HG03457 (cell line): ENCODE data around the gene DISP3.

Source experiments
- ATAC-seq: cut with Tn5 transposase; IDR thresholded peaks from one replicate; pipeline ENCODE4 v1.9.1; 2021; ENCODE audit warnings: moderate number of reproducible peaks; ENCODE audit not compliant: unreplicated experiment

The DISP3 gene

DNA sequence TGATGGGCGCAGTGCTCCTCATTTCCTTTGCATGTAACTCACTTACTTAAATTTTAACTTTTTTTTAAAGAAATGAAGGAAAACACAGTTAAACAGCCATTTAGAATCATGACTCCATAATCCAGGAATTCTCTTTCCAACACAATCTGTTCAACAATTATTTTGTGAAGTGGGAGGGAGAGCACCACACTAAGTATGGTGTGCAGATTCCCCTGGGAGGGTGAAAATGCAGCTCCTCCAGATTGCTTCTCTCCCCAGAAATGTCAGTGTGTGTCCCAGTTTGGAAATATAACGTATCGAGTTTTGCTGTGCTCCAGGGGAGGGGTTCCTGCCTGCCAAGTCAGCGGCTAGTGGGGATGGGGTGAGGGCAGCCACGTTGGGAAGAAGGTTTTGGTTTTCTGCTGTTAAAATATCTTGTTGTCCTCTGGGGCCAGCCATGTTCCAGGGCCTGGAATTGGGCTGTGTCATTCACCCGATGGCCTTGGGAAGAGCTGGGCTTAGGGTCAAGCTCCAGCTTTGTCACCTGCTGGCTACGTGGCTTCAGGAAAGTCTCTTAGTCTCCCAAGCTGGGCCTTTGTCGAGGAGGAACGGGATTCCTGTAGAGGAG is 17.3 kb upstream of the DISP3 start:
- ATAC-seq, result no peak

DNA sequence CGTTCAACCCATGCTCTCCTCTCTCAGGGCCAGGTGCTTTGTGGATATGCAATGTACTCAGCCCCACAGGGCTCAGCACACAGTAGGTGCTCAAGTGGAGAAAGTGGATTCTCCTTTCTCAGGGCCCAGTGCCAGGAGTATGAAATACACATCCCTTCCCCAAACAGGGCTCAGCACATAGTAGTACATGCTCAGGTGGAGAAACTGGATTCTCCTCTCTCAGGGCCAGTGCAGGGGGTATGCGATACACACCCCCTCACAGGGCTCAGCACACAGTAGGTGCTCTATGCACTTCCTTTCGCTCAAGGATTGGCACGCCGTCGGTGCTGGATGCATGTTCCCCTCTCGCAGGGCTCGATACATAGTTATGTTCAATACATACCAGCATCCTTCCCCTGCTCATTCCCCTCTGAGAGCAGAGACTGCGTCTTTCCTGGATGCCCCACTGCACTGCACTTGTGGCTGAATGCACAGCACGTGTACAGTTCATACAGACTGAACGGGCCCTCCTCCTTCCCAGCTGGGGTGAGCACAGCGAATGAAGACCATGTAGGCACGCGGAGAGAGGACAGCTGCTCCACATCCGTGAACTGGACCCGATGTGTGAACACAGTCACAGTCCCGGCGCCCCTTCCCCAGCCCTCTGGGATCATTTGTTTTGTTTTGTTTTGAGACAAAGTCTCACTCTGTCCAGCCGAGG is 16.6 kb upstream of the DISP3 start:
- no peak for ATAC-seq

DNA sequence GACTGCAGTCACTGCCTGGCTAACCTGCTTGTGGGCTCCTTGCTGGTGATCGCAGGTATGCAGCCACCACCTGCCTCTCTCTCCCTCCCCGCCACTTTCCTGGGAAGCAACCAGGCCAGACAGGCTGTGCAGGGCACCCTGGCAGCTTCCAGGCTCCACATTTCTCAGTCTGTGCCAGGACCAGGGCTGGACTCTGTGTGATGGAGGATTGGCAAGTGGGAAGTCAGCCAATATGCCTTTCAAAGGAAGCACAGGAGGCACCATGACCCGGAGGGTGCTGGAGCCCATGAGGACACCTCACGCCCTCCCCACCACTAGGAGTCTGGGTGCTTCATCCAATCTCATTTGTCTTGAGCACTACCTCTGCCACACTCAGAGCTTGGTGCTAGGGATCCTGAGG is 15.8 kb upstream of the DISP3 start:
- no peak for ATAC-seq

DNA sequence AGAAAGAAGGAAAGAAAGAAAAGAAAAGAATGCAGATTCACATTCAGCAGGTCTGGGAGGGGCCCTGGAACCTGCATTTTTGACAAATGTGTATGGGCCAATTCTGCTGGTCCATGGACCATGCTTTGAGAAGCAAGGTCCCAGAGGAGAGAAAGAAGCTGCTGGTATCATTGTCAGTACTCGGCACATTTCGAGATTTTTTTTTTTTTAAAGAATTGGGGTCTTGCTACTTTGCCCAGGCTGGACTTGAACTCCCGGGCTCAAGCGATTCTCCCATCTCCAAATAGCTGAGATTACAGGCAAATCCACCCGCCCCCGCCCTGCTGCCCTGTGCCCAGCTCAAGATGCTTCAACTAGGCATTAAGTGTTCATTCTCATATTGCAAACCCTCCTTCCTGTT is 13.6 kb upstream of the DISP3 start:
- no peak for ATAC-seq

GRCh38 chr1:11466416-11466815 is 12.5 kb upstream of the DISP3 start:
- no peak for ATAC-seq

GRCh38 chr1:11468878-11469277 is 10.1 kb upstream of the DISP3 start:
- no peak for ATAC-seq

GRCh38 chr1:11470912-11471311 is 8.0 kb upstream of the DISP3 start:
- no peak for ATAC-seq

GRCh38 chr1:11471473-11471872 is 7.5 kb upstream of the DISP3 start:
- no peak for ATAC-seq

GRCh38 chr1:11472284-11472683 is 6.7 kb upstream of the DISP3 start:
- no peak for ATAC-seq

GRCh38 chr1:11472741-11473140 is 6.2 kb upstream of the DISP3 start:
- ATAC-seq, result no peak

DNA sequence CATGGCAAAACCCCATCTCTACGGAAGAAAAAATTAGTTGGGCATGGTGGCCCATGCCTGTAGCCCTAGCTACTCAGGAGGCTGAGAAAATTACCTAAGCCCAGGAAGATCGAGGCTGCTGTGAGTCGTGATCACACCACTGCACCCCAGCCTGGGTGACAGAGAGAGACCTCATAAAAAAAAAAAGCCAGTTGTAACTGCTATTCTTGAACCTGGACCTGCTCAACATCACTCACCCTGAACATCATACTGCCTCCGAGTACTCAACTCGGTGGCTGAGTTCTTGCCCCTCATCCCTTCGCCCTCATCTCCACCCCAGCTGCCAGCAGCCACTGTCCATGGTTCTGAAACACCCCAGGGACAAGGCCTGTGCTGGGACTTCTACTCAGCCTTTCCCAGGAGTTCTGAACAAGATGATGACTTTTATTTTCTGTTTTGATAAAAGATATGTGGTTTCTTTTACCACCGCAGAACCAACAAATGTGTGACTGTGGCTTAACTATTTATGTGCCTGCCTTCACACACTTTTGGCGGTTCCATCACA is 5.4 kb upstream of the DISP3 start:
- ATAC-seq, result no peak

GRCh38 chr1:11474826-11475225 is 4.1 kb upstream of the DISP3 start:
- no peak for ATAC-seq

DNA sequence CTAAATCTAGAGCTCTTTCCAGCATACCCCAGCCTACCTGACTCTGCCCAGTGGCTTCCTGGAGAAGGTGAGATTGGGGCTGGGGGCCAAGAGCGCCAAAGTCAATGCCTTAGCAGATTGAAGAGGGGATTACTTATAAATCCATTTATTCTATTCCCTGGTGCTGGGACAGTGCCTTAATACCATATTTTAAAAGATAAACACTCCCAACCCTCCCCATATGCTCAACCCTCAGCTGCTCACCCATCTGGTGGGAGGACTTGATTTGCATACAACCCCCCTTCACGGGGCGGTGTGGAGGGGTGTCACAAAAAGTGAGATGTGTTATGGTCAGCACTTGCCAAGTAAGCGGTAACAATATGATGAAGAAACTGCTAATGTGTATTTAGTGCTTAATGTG is 3.2 kb upstream of the DISP3 start:
- no peak for ATAC-seq

DNA sequence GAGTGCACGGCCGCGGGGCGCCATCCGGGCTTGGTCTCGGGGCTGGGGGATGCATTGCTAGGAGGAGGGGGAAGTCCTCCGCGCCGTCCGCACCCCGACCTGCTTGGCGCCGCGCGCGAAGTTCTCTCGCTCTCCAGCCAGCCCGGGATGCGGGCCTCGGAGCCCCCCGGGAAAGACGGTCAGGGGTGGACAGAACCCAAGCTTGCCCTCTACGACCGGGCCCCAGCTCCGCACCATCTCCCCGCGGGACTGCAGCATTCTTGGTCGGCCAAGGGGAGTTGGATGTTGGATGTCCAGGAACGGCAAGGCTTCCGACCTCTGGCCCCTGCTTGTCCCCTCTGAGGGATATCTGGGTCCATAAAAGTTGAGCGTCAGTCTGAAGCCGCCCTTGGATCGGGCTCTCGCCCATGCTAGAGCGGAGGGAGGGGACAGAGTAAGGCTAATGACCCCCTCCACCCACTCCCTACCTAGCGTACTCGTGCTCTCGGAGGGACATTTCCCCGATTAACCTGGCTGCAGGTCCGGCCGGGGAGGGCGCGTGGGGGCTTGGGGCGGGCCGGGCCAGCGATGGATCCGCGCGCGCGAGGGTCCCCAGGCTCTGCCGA is 522 bp downstream of the DISP3 start:
- no peak for ATAC-seq

GRCh38 chr1:11481019-11481418 is 2.1 kb downstream of the DISP3 start:
- ATAC-seq, result no peak

- ATAC-seq, result no peak
Measured at GRCh38 chr1:11482198-11482597, 3.2 kb downstream of the DISP3 start.

DNA sequence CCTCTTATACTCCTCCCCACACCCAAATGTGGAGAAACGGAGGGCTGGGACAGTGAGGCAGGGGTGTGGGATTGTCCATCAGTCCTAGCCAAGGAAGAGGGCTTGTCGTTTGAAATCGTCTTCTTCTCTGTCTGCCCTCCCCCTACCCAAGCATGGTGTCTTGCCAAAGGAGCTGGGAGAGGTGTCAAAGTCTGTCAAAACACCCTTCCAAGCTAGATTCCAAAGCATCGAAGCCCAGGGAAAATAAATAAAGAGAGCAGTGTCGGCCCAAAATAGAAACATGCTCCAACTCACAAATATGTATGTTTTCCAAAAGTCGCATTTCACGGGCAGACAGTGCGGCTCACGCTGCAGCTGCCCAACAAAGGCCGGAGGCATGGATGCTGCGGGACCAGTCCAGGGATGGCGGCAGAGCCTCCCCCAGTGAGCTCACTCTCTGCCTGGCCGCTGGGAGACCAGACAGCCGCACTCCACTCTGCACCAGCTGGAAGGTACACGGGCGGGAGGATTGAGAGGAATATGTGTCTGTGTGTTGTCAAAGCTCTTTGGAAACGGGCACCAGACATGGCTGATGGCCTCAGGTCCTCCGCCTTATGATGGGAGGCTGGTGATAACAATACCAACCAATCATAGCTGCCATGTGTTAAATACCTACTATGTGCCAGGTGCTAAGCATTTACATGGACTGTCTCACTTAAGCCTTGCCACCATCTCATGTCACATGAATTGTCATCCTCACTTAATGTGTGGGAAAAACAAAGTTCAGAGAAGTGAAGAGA is 3.9 kb downstream of the DISP3 start:
- ATAC-seq, result no peak

GRCh38 chr1:11483581-11484320 is 4.8 kb downstream of the DISP3 start:
- no peak for ATAC-seq

DNA sequence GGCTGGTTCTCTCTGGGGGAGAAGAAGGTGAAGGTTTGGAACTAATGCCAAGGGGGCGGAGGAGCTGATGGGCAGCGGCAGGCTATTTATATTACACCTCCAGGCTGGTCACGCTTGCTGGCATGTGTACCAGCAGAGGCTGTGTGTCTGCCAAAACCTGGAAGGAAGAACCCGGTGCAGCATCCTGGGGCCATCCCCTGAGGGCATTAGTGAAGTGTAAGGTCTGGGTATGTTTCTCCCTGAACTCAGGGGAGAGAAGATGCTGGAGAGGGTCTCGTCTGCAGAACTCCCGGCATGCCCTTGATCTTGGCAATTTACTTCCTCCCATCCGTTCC is 5.3 kb downstream of the DISP3 start:
- no peak for ATAC-seq

DNA sequence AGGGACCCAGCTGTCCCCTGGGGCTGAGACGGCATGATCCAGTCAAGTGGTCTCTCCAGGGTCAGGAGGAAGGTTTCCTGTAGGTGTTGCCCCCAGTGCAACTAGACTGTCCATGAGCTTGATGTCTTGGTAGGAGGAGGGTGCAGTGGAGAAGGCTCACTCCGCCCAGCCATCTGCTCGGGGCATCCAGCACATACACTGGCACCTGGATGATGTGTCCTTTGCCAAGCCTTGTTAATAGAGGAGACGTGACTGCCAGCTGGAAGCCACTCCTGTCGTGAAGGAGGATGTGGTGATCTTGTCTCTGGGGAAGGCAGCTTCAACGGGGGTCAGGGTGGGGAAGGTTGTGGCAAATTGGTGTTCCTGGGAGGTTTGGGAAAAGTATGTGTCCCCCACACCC is 6.2 kb downstream of the DISP3 start:
- ATAC-seq, result no peak
